ENCODE measurements around the gene YAP1. TPM values are rescaled to one million over a fixed set of nuclear protein-coding genes. Genes with fewer than 3 reads are reported as not detected.

The YAP1 gene
- total RNA-seq, 4 donors from 2014 or later, result 220 to 343 (median 275) TPM

DNA sequence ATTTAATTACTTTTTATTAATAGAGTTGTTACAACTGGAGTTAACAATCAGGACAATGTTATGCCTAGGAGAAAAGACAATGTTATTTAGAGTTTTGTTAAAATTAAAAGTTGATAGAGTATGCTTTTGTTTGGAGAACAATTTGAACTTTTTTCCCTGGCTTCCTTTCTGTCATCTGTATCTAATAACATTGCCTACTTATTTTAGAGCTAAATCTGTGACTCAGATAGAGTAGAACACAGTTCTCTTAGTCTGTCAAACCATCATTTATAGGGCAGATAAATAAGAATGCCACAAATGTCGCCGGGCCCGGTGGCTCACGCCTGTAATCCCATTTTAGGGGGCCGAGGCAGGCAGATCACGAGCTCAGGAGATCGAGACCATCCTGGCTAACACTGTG, 28.9 kb upstream of the YAP1 start:
- H3K27me3 ChIP-seq, result no peaks in the 10 kb centered on the region
- no peak overlapping the region for H3K27ac ChIP-seq (replicated peaks in 1 of 4)
- no peak for DNase-seq (ENCODE audit: extremely low spot score)
- H3K36me3 ChIP-seq, result no peaks in the 10 kb centered on the region
- intact Hi-C loops (cut with DNase I), result no loop called here
- H3K4me1 ChIP-seq, result no peaks in the 10 kb centered on the region
- TF ChIP-seq POLR2A (IDR thresholded peaks at IDR 0.05; ENCODE audit: low read depth), result no peak
- TF ChIP-seq POLR2AphosphoS5 (IDR thresholded peaks at IDR 0.05), result no peak
- TF ChIP-seq, protein P1, sequence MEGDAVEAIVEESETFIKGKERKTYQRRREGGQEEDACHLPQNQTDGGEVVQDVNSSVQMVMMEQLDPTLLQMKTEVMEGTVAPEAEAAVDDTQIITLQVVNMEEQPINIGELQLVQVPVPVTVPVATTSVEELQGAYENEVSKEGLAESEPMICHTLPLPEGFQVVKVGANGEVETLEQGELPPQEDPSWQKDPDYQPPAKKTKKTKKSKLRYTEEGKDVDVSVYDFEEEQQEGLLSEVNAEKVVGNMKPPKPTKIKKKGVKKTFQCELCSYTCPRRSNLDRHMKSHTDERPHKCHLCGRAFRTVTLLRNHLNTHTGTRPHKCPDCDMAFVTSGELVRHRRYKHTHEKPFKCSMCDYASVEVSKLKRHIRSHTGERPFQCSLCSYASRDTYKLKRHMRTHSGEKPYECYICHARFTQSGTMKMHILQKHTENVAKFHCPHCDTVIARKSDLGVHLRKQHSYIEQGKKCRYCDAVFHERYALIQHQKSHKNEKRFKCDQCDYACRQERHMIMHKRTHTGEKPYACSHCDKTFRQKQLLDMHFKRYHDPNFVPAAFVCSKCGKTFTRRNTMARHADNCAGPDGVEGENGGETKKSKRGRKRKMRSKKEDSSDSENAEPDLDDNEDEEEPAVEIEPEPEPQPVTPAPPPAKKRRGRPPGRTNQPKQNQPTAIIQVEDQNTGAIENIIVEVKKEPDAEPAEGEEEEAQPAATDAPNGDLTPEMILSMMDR (IDR thresholded peaks at IDR 0.05), result no peak
- TF ChIP-seq EP300 (IDR thresholded peaks at IDR 0.05), result no peak
- 85% methylated on average over 7 of the region's 7 CpGs for WGBS
- H3K9me3 ChIP-seq, result no peaks in the 10 kb centered on the region
- no peak overlapping the region for H3K4me3 ChIP-seq

DNA sequence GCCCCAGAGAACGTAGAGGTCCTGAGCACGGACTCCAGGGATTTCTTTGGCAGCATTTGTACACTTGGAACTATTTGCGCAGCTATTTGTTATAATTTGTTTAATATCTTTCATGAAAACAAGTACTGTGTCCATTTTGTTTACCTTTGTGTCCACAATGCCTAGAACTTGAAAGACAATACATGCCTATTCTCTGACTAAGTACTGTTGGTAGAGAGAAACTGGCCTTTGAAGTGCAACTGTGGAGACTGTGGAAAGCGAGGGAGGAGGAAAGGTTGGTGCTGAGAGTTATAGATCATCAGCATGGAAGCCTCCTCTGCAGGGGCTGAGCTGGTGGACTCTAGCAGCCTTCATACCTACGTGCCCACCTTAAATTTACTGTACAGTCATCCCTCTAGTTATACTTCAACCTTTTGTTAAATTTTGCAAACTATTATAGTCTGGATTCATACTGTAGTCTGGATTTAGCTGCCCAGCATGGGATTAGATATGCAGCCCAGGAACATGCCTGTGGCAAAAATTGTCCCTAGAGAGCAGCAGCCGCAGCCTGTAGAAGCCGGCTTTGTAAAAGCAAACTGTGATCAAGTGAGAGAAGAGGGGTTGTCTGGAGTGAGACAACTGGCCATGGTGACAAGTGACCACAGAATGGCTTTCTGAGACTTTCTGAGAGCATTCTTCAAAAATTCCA, 24.2 kb upstream of the YAP1 start:
- WGBS, result 82% methylated on average over 7 of the region's 7 CpGs
- no peak for TF ChIP-seq EP300 (IDR thresholded peaks at IDR 0.05)
- no peak for TF ChIP-seq POLR2AphosphoS5 (IDR thresholded peaks at IDR 0.05)
- no peak for TF ChIP-seq POLR2A (IDR thresholded peaks at IDR 0.05; ENCODE audit: low read depth)
- TF ChIP-seq, protein P1 (IDR thresholded peaks at IDR 0.05), result no peak
- H3K27ac ChIP-seq (replicated peaks in 1 of 4), result no peak overlapping the region
- intact Hi-C loops (cut with DNase I), result no loop called here
- H3K4me1 ChIP-seq, result no peaks in the 10 kb centered on the region
- H3K36me3 ChIP-seq, result no peaks in the 10 kb centered on the region
- H3K4me3 ChIP-seq, result no peak overlapping the region
- no peak for DNase-seq (ENCODE audit: extremely low spot score)
- no peaks in the 10 kb centered on the region for H3K27me3 ChIP-seq
- H3K9me3 ChIP-seq, result no peaks in the 10 kb centered on the region

DNA sequence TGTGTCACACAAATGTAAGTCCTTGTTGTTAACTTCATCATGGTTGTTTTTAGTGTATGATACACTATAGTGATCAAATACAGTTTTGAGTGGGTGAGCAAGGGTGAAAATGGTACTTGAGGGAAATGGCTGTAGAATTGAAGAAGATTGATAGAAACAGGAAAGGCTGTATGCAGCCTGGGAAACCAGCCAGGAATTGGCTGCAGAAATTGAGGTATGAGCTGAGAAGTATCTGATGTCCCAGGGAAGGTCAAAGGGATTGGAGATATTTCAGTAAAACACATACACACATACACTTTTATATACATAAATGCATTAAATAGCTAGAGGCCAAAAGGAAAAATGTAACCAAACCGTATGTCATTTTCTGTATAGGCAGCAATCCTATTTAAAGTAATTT, 13.1 kb upstream of the YAP1 start:
- no peaks in the 10 kb centered on the region for H3K9me3 ChIP-seq
- 81% methylated on average over 1 of the region's 1 CpG for WGBS
- H3K27ac ChIP-seq (replicated peaks in 1 of 4), result no peak overlapping the region
- no peaks in the 10 kb centered on the region for H3K27me3 ChIP-seq
- no peak for DNase-seq (ENCODE audit: extremely low spot score)
- no peak for TF ChIP-seq POLR2A (IDR thresholded peaks at IDR 0.05; ENCODE audit: low read depth)
- TF ChIP-seq POLR2AphosphoS5 (IDR thresholded peaks at IDR 0.05), result no peak
- no peak for TF ChIP-seq EP300 (IDR thresholded peaks at IDR 0.05)
- TF ChIP-seq, protein P1 (IDR thresholded peaks at IDR 0.05), result no peak
- no peaks in the 10 kb centered on the region for H3K4me1 ChIP-seq
- no peaks in the 10 kb centered on the region for H3K36me3 ChIP-seq
- H3K4me3 ChIP-seq, result no peak overlapping the region
- intact Hi-C loops (cut with DNase I), result no loop called here

DNA sequence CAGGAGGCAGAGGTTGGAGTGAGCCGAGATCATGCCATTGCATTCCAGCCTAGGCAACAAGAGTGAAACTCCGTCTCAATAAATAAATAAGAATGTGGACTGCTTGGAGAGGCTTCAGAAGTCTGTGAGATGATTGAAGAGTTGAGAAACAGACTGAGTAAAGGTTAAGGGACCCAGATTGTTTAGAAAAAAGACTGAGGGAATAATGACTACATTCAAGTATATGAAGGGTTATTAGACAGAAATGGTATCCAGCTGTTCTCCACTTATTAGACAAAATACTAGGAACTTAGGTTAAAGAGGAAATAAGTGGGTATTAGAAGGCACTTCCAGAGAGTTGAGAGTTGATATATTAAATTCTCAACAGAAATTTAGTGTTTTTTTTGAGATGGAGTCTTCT, 10.5 kb upstream of the YAP1 start:
- DNase-seq (ENCODE audit: extremely low spot score), result no peak
- Histone ChIP-seq H3K4me1 (no peaks in the 10 kb centered on the region), H3K4me3 (no peak overlapping the region), H3K9me3 (no peaks in the 10 kb centered on the region), H3K27ac (replicated peaks in 1 of 4) (no peak overlapping the region), H3K36me3 (no peaks in the 10 kb centered on the region), H3K27me3 (no peaks in the 10 kb centered on the region)
- intact Hi-C loops (cut with DNase I), result no loop called here
- no peak for TF ChIP-seq POLR2AphosphoS5 (IDR thresholded peaks at IDR 0.05)
- TF ChIP-seq EP300 (IDR thresholded peaks at IDR 0.05), result no peak
- TF ChIP-seq POLR2A (IDR thresholded peaks at IDR 0.05; ENCODE audit: low read depth), result no peak
- TF ChIP-seq, protein P1 (IDR thresholded peaks at IDR 0.05), result no peak
- WGBS, result 91% methylated on average over 2 of the region's 2 CpGs

Measured in esophagus muscularis mucosa (tissue), 4 donors.